DMS53 treated with DMSO at 0.1 percent for 48 hours (cell line): ENCODE measurements around the gene DUSP12.
"Not testable (repeated sequence)": the region's sequence is repeated elsewhere in the genome, so short reads cannot be mapped to it uniquely, and the experiment has no call there.

Source experiments
- DNase-seq: peaks from one replicate; lab custom pipeline; 2025; ENCODE audit not compliant: unreplicated experiment; lab: John Stamatoyannopoulos, UW

The DUSP12 gene

GRCh38 chr1:161769673-161770045 is 20.1 kb downstream of the DUSP12 start:
- DNase-seq = not testable (repeated sequence)

- DNase-seq = no peak
Observed at GRCh38 chr1:161770250-161770649, 20.7 kb downstream of the DUSP12 start.

- no peak for DNase-seq
Observed at GRCh38 chr1:161771161-161771560, 21.6 kb downstream of the DUSP12 start.

GRCh38 chr1:161771973-161772372 is 22.4 kb downstream of the DUSP12 start:
- no peak for DNase-seq

- no peak for DNase-seq
Observed at GRCh38 chr1:161772397-161772796, 22.8 kb downstream of the DUSP12 start.

- no peak for DNase-seq
Observed at GRCh38 chr1:161773791-161774190, 24.2 kb downstream of the DUSP12 start.

GRCh38 chr1:161777261-161777660 is 27.7 kb downstream of the DUSP12 start:
- no peak for DNase-seq

GRCh38 chr1:161778522-161778921 is 28.9 kb downstream of the DUSP12 start:
- no peak for DNase-seq

GRCh38 chr1:161779393-161779792 is 29.8 kb downstream of the DUSP12 start:
- DNase-seq = no peak

- DNase-seq = no peak
Observed at GRCh38 chr1:161781995-161782394, 32.4 kb downstream of the DUSP12 start.

GRCh38 chr1:161782886-161783285 is 33.3 kb downstream of the DUSP12 start:
- no peak for DNase-seq

- DNase-seq = no peak
Observed at GRCh38 chr1:161784968-161785367, 35.4 kb downstream of the DUSP12 start.

GRCh38 chr1:161787355-161787754 is 37.8 kb downstream of the DUSP12 start:
- no peak for DNase-seq

- no peak for DNase-seq
Observed at GRCh38 chr1:161790587-161791317, 41.2 kb downstream of the DUSP12 start.

- DNase-seq = no peak
Observed at GRCh38 chr1:161791904-161792655, 42.5 kb downstream of the DUSP12 start.

- DNase-seq = peak; percentile 78
Observed at GRCh38 chr1:161792740-161793139, 43.2 kb downstream of the DUSP12 start.

GRCh38 chr1:161799792-161800191 is 50.2 kb downstream of the DUSP12 start:
- DNase-seq = no peak

- no peak for DNase-seq
Observed at GRCh38 chr1:161801955-161802354, 52.4 kb downstream of the DUSP12 start.

GRCh38 chr1:161803181-161803580 is 53.6 kb downstream of the DUSP12 start:
- no peak for DNase-seq

GRCh38 chr1:161805399-161806197 is 56.0 kb downstream of the DUSP12 start:
- DNase-seq = no peak
